H1 (cell line): ENCODE measurements around the gene LSG1. TPM values are rescaled to one million over a fixed set of nuclear protein-coding genes. Genes with fewer than 3 reads are reported as not detected.

Experiments used
- CTCF ChIA-PET: fragments of 300-600 bp; sonication (Branson Sonifier 250); formaldehyde crosslinking; loops from one replicate; lab custom pipeline; 2021; ENCODE audit not compliant: partially characterized antibody; lab: Charles Lee
- POLR2A ChIA-PET: fragments of 300-600 bp; sonication (Branson Sonifier 250); formaldehyde crosslinking; loops from one replicate; lab custom pipeline; 2021; ENCODE audit warnings: inconsistent platforms; ENCODE audit not compliant: partially characterized antibody; lab: Charles Lee
- DNase-seq, 2 experiments: peaks; one replicate each; pipeline versions ENCODE4 v3.0.0 to v3.0.0-alpha.2; 2010 to 2022; ENCODE audit warnings: low spot score in 2 of 2, low read depth in 1 of 2, mixed read lengths in 1 of 2
- FAIRE-seq: peaks from 2 replicates; lab custom pipeline; 2011; peaks lifted over from hg19 to GRCh38; lab: Jason Lieb, UNC
- H2AFZ ChIP-seq: 2 replicates; pipeline ENCODE4 v1.8.1; 2012; ENCODE audit warnings: low read length, inconsistent platforms
- H2AK5ac ChIP-seq: 2 replicates; pipeline ENCODE4 v1.6.1; 2013; ENCODE audit warnings: low read depth, low read length
- H2BK120ac ChIP-seq: replicated peaks from 2 replicates; pipeline ENCODE3; 2013; ENCODE audit warnings: low read depth, low read length, inconsistent platforms
- H2BK12ac ChIP-seq: 2 replicates; pipeline ENCODE4 v1.6.1; 2013; ENCODE audit warnings: low read depth, low read length
- H2BK15ac ChIP-seq: 2 replicates; pipeline ENCODE4 v1.6.1; 2013; ENCODE audit warnings: low read length
- H2BK20ac ChIP-seq: 2 replicates; pipeline ENCODE4 v1.6.1; 2013; ENCODE audit warnings: low read length
- H2BK5ac ChIP-seq: 2 replicates; pipeline ENCODE4 v1.6.1; 2013; ENCODE audit warnings: low read depth, low read length
- H3K14ac ChIP-seq: 2 replicates; pipeline ENCODE4 v1.6.1; 2013; ENCODE audit warnings: inconsistent platforms; ENCODE audit not compliant: insufficient read length
- H3K18ac ChIP-seq: 2 replicates; pipeline ENCODE4 v1.6.1; 2013; ENCODE audit warnings: low read length; ENCODE audit errors: extremely low read depth
- H3K23ac ChIP-seq: 2 replicates; pipeline ENCODE4 v1.6.1; 2013; ENCODE audit warnings: inconsistent platforms; ENCODE audit not compliant: insufficient read length
- H3K23me2 ChIP-seq: 2 replicates; pipeline ENCODE4 v1.6.1; 2013; ENCODE audit warnings: low read depth, low read length
- H3K27ac ChIP-seq: 2 replicates; pipeline ENCODE4 v1.6.1; 2011; ENCODE audit warnings: low read depth, low read length, inconsistent platforms
- H3K27me3 ChIP-seq, 4 experiments: replicated peaks in 1 of 4; 1 replicate in 1 of 4; 2 replicates in 3 of 4; pipeline versions ENCODE4 v1.6.1 to v1.8.1; 2011 to 2013; ENCODE audit warnings: low read length in 3 of 4, mild to moderate bottlenecking in 3 of 4, inconsistent platforms in 2 of 4, mixed read lengths in 2 of 4, moderate library complexity in 1 of 4; ENCODE audit not compliant: control insufficient read depth in 3 of 4, insufficient read depth in 3 of 4; ENCODE audit errors: extremely low read depth in 1 of 4
- H3K36me3 ChIP-seq, 4 experiments: 2 replicates each; pipeline versions ENCODE4 v1.6.1 to v1.8.1; 2011 to 2013; ENCODE audit warnings: mild to moderate bottlenecking in 4 of 4, low read length in 3 of 4, moderate library complexity in 2 of 4, control low read depth in 1 of 4, inconsistent platforms in 1 of 4; ENCODE audit not compliant: insufficient read depth in 4 of 4, control insufficient read depth in 2 of 4
- H3K4ac ChIP-seq: replicated peaks from 2 replicates; pipeline ENCODE3; 2013; ENCODE audit warnings: low read length, low read depth, mixed read lengths, inconsistent platforms; ENCODE audit not compliant: insufficient read length
- H3K4me1 ChIP-seq, 4 experiments: replicated peaks in 1 of 4; 1 replicate in 1 of 4; 2 replicates in 3 of 4; pipeline versions ENCODE4 v1.6.1 to v1.8.1; 2011 to 2013; ENCODE audit warnings: low read length in 3 of 4, inconsistent platforms in 2 of 4, mixed read lengths in 1 of 4; ENCODE audit not compliant: insufficient read depth in 4 of 4, control insufficient read depth in 3 of 4
- H3K4me2 ChIP-seq, 2 experiments: 2 replicates each; pipeline versions ENCODE4 v1.6.1 to v1.8.1; 2011 to 2013; ENCODE audit warnings: low read depth in 2 of 2, low read length in 2 of 2, control low read depth in 1 of 2, inconsistent platforms in 1 of 2, mild to moderate bottlenecking in 1 of 2; ENCODE audit not compliant: insufficient read depth in 1 of 2
- H3K4me3 ChIP-seq, 4 experiments: fragments of 200-600, 300-600 bp in 1 of 4; sonication (generic), shearing (Covaris generic), sonication (Bioruptor Twin) in 1 of 4; 2 replicates each; pipeline versions ENCODE4 v1.5.1 to v1.8.1; 2011 to 2016; ENCODE audit warnings: low read length in 4 of 4, low read depth in 3 of 4, control low read depth in 2 of 4, inconsistent platforms in 2 of 4, mild to moderate bottlenecking in 2 of 4, mixed read lengths in 1 of 4, moderate library complexity in 1 of 4; ENCODE audit not compliant: insufficient read depth in 2 of 4; ENCODE audit errors: extremely low read depth in 1 of 4
- H3K56ac ChIP-seq: replicated peaks from 2 replicates; pipeline ENCODE3; 2013; ENCODE audit warnings: low read depth, mild to moderate bottlenecking, mixed read lengths, low read length, inconsistent platforms; ENCODE audit not compliant: insufficient read length
- H3K79me1 ChIP-seq: 2 replicates; pipeline ENCODE4 v1.6.1; 2013; ENCODE audit warnings: low read depth, low read length, control low read depth
- H3K79me2 ChIP-seq, 2 experiments: 2 replicates each; pipeline versions ENCODE4 v1.6.1 to v1.8.1; 2012 to 2013; ENCODE audit warnings: low read length in 2 of 2, mild to moderate bottlenecking in 2 of 2, inconsistent platforms in 1 of 2; ENCODE audit not compliant: insufficient read depth in 2 of 2, control insufficient read depth in 1 of 2
- H3K9ac ChIP-seq, 4 experiments: replicated peaks in 1 of 4; 1 replicate in 1 of 4; 2 replicates in 3 of 4; pipeline versions ENCODE4 v1.6.1 to v1.8.1; 2011 to 2013; ENCODE audit warnings: low read depth in 3 of 4, low read length in 3 of 4, control low read depth in 2 of 4, mild to moderate bottlenecking in 2 of 4, moderate library complexity in 2 of 4, inconsistent platforms in 1 of 4; ENCODE audit errors: extremely low read depth in 1 of 4
- H3K9me3 ChIP-seq, 2 experiments: 2 replicates each; pipeline versions ENCODE4 v1.6.1 to v1.8.1; 2012 to 2013; ENCODE audit warnings: mild to moderate bottlenecking in 2 of 2, moderate library complexity in 2 of 2, control low read depth in 1 of 2, inconsistent platforms in 1 of 2, low read depth in 1 of 2, low read length in 1 of 2, mixed read lengths in 1 of 2; ENCODE audit not compliant: insufficient read depth in 2 of 2
- H4K20me1 ChIP-seq, 2 experiments: replicated peaks in 1 of 2; 2 replicates each; pipeline versions ENCODE3 to v1.8.1; 2011 to 2013; ENCODE audit warnings: inconsistent platforms in 2 of 2, low read length in 2 of 2, mild to moderate bottlenecking in 1 of 2; ENCODE audit not compliant: insufficient read depth in 2 of 2, control insufficient read depth in 1 of 2
- H4K5ac ChIP-seq: 2 replicates; pipeline ENCODE4 v1.6.1; 2013; ENCODE audit warnings: low read length, low read depth, mixed read lengths, inconsistent platforms; ENCODE audit not compliant: insufficient read length
- H4K8ac ChIP-seq: 2 replicates; pipeline ENCODE4 v1.8.0; 2013; ENCODE audit warnings: mild to moderate bottlenecking, moderate library complexity, low read length, inconsistent platforms; ENCODE audit not compliant: insufficient read depth; ENCODE audit errors: extremely low read depth
- H4K91ac ChIP-seq: replicated peaks from 2 replicates; pipeline ENCODE3; 2013; ENCODE audit warnings: low read length, mixed read lengths, inconsistent platforms; ENCODE audit not compliant: insufficient read length
- CHD2 ChIP-seq: IDR thresholded peaks from 2 replicates; pipeline ENCODE4 v1.6.1; 2012; ENCODE audit warnings: low read length, improper control_type of control experiment
- RBBP5 ChIP-seq: IDR thresholded peaks from 2 replicates; pipeline ENCODE4 v1.7.1; 2012; ENCODE audit warnings: low read depth, mild to moderate bottlenecking, inconsistent platforms, low read length, moderate library complexity, borderline replicate concordance
- RXRA ChIP-seq: IDR thresholded peaks from 2 replicates; pipeline ENCODE4 v1.6.1; 2011; ENCODE audit warnings: low read depth, mild to moderate bottlenecking, low read length, moderate library complexity; ENCODE audit not compliant: insufficient read depth
- TAF7 ChIP-seq: optimal IDR thresholded peaks from 2 replicates; pipeline ENCODE3; 2011; ENCODE audit warnings: low read depth, mild to moderate bottlenecking, inconsistent platforms, low read length, moderate library complexity, borderline replicate concordance
- WGBS, 2 experiments: shearing (Covaris generic) in 1 of 2; methylation state at CpG; one replicate each; pipeline versions ENCODE4 v1.1.6 to v1.1.7; 2013 to 2015; ENCODE audit warnings: low lambda C conversion rate in 2 of 2, mixed read lengths in 2 of 2, inconsistent platforms in 1 of 2, low coverage in 1 of 2, missing lambda C conversion rate in 1 of 2; ENCODE audit not compliant: insufficient replicate concordance in 2 of 2, insufficient coverage in 1 of 2, insufficient read length in 1 of 2; ENCODE audit errors: extremely low coverage in 1 of 2, missing lambda C conversion rate in 1 of 2; 5-methylcytosine and 5-hydroxymethylcytosine counted together
- polyA plus RNA-seq, 7 experiments: library from polyadenylated mRNA; depleted of rRNA in 3 of 7; stranded (reverse) in 5 of 7; unstranded in 2 of 7; fragments of >200 nt in 5 of 7; fragments of 200-250 nt in 2 of 7; gene quantifications; 1 replicate in 5 of 7; 2 replicates in 1 of 7; 4 replicates in 1 of 7; pipeline versions ENCODE4 v1.2.1 to v1.2.3, GENCODE V29; 2011 to 2013; ENCODE audit warnings: missing spikeins in 2 of 7, mixed read lengths in 2 of 7
- total RNA-seq: library from RNA; stranded (reverse); fragmentation: NEBNext Ultra II Directional; extraction: Animal tissue kit (Norgen Biotek cat#: 25700); gene quantifications from 2 replicates; pipeline ENCODE4 v1.2.1, GENCODE V29; 2021

The LSG1 gene
- total and polyA plus RNA-seq, 2 of the 8 experiments (the other 6 are each of a cell fraction or from before 2014, with no cell fraction given) = 23.7 to 47.6 TPM

DNA sequence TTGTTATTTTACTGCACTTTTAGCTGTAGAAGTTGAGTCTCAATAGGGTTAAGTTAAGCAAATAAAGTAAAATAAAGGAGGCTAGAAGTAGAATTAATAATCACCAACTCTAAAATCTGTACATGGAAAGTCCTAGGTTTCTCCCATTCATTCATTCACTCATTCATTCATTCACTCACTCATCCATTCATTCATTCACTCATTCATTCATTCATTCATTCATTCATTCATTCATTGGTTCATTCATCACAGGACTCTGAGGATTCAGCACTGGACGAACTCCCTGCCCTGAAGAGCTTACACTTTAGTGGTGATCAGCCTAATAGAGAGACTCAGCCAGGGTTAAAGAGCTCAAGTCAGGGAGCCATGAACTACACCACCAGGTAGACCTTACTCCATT lies 4.5 kb upstream of the LSG1 start:
- Histone ChIP-seq H3K27me3 (peaks cover 0 to 2% (median 0%) of the 10 kb centered on the region in 4 experiments; a peak in 2 of 7 replicates), H3K14ac (no peak overlapping the region), H3K27ac (no peak overlapping the region), H2BK20ac (no peak overlapping the region), H3K4ac (no peak overlapping the region), H3K79me1 (no peaks in the 10 kb centered on the region), H3K23me2 (no peaks in the 10 kb centered on the region; the same call in 1 of the 2 replicates), H2BK12ac (no peak overlapping the region), H4K8ac (no peak overlapping the region), H3K56ac (no peak overlapping the region), H4K5ac (no peak overlapping the region), H3K79me2 (peaks cover 0 to 5% of the 10 kb centered on the region in 2 experiments; a peak in 2 of 4 replicates), H3K36me3 (no peaks in the 10 kb centered on the region), H2BK15ac (no peak overlapping the region), H3K9ac (no peak overlapping the region), H3K4me1 (peaks cover 0 to 2% (median 0%) of the 10 kb centered on the region in 4 experiments; a peak in 1 of 7 replicates), H4K91ac (no peak overlapping the region), H3K18ac (no peak overlapping the region), H3K4me2 (no peak overlapping the region), H2BK5ac (no peak overlapping the region), H3K9me3 (no peaks in the 10 kb centered on the region), H4K20me1 (no peaks in the 10 kb centered on the region), H2AK5ac (no peak overlapping the region), H2AFZ (no peak overlapping the region), H2BK120ac (no peak overlapping the region), H3K4me3 (no peak overlapping the region), H3K23ac (no peak overlapping the region)
- CTCF ChIA-PET = interaction anchor here (13.0 kb wide), 1 partner anchor 8 kb away, joined by 110 read pairs; the partner anchor contains the start of gene FAM43A
- WGBS, 2 experiments = 74% methylated on average over 1 of the region's 1 CpG; no CpG with 5 or more reads in 1 of the 2 experiments
- FAIRE-seq (no peak), DNase-seq (no peak)
- POLR2A ChIA-PET = no interaction called here
- no peak for TF ChIP-seq RXRA
- no peak for TF ChIP-seq RBBP5
- no peak for TF ChIP-seq TAF7
- TF ChIP-seq CHD2 = no peak
